KMS-11 (cell line): ENCODE data around the gene SDR42E2.
A peak's percentile ranks its signal among the peaks of the same experiment; 100 is the strongest.

Experiments used
- H2AFZ ChIP-seq: fragments of 200-600 bp; sonication (generic); 2 replicates; pipeline ENCODE4 v1.6.1; 2016; ENCODE audit warnings: antibody characterized with exemption, mixed run types, low read depth
- H3K27ac ChIP-seq: fragments of 200-600 bp; sonication (generic); 2 replicates; pipeline ENCODE4 v1.6.1; 2016; ENCODE audit warnings: mild to moderate bottlenecking, mixed run types
- H3K27me3 ChIP-seq: fragments of 200-600 bp; sonication (generic); 2 replicates; pipeline ENCODE4 v1.6.1; 2017; ENCODE audit warnings: mild to moderate bottlenecking, low read depth, mixed run types, moderate library complexity; ENCODE audit not compliant: insufficient read depth
- H3K36me3 ChIP-seq: fragments of 200-600 bp; sonication (generic); 2 replicates; pipeline ENCODE4 v1.6.1; 2017; ENCODE audit warnings: mild to moderate bottlenecking, mixed run types; ENCODE audit not compliant: insufficient read depth
- H3K4me1 ChIP-seq: fragments of 200-600 bp; sonication (generic); 2 replicates; pipeline ENCODE4 v1.6.1; 2016; ENCODE audit warnings: mild to moderate bottlenecking, low read depth, mixed run types; ENCODE audit not compliant: poor library complexity, severe bottlenecking
- H3K4me2 ChIP-seq: fragments of 200-600 bp; sonication (generic); 2 replicates; pipeline ENCODE4 v1.7.0; 2016; ENCODE audit warnings: mild to moderate bottlenecking, mixed run types
- H3K4me3 ChIP-seq: fragments of 200-600 bp; sonication (generic); IDR thresholded peaks from 2 replicates; pipeline ENCODE4 v1.6.1; 2017; ENCODE audit warnings: low read depth, low read length, mixed read lengths; ENCODE audit not compliant: insufficient read depth
- H3K79me2 ChIP-seq: fragments of 200-600 bp; sonication (generic); 2 replicates; pipeline ENCODE4 v1.6.1; 2016; ENCODE audit warnings: low read depth, mixed run types; ENCODE audit not compliant: insufficient read depth
- H3K9ac ChIP-seq: fragments of 200-600 bp; sonication (generic); 2 replicates; pipeline ENCODE4 v1.6.1; 2016; ENCODE audit warnings: mild to moderate bottlenecking, mixed run types
- H4K20me1 ChIP-seq: fragments of 200-600 bp; sonication (generic); 2 replicates; pipeline ENCODE4 v1.6.1; 2016; ENCODE audit warnings: mild to moderate bottlenecking, mixed run types; ENCODE audit not compliant: insufficient read depth
- CTCF ChIP-seq: fragments of 200-600 bp; sonication (generic); conservative IDR thresholded peaks from 2 replicates; pipeline ENCODE4 v1.6.1; 2017; ENCODE audit warnings: low read depth, mild to moderate bottlenecking, antibody characterized with exemption, low read length, moderate library complexity, mixed read lengths

SDR42E2 gene

GRCh38 chr16:22161999-22162655 lies at the start of gene SDR42E2:
TSS of gene SDR42E2 (plus strand) at chr16:22162506. CDS start at chr16:22165583, 3,077 bp downstream.
- Histone ChIP-seq H3K36me3 (no peaks in the 10 kb centered on the region), H3K27ac (no peak within 1 kb of the TSS), H3K9ac (no peak within 1 kb of the TSS), H3K4me3 (no peak within 1 kb of the TSS), H3K79me2 (no peaks in the 10 kb centered on the region), H3K4me1 (peaks cover 4% of the 10 kb centered on the region), H3K27me3 (peaks cover 6% of the 10 kb centered on the region; the same call in 1 of the 2 replicates), H3K4me2 (peak within 1 kb of the TSS; percentile 48), H4K20me1 (no peaks in the 10 kb centered on the region), H2AFZ (peak within 1 kb of the TSS; percentile 51; the same call in 1 of the 2 replicates)
- no peak for TF ChIP-seq CTCF

GRCh38 chr16:22116095-22116700 lies 46.1 kb upstream of the SDR42E2 start:
- Histone ChIP-seq H4K20me1 (no peaks in the 10 kb centered on the region), H3K27ac (no peak overlapping the region), H3K36me3 (no peaks in the 10 kb centered on the region), H3K27me3 (no peaks in the 10 kb centered on the region), H2AFZ (no peak overlapping the region), H3K4me1 (peaks cover under 1% of the 10 kb centered on the region), H3K9ac (no peak overlapping the region), H3K4me3 (no peak overlapping the region), H3K4me2 (no peak overlapping the region), H3K79me2 (no peaks in the 10 kb centered on the region)
- TF ChIP-seq CTCF = no peak

DNA sequence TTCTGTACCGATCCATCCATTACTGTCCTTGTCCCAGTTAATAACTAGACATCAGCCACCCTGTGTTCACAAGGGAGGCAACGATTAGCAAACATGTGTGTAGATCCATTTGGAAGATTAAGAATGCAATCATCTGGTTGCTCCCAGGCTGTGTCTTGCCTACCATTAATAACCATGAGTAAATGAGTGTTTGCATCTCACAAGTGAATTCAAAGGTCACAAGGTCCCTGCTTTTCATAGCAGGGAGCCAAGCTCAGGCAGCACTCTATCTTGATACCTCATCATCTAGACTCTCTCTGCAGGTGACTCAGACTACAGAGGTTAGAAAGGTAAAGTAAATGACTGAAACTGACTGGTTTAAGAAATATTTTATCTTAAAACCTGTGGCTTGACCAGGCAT lies 44.7 kb upstream of the SDR42E2 start:
- H3K36me3 ChIP-seq = no peaks in the 10 kb centered on the region
- H3K9ac ChIP-seq = no peak overlapping the region
- no peaks in the 10 kb centered on the region for H4K20me1 ChIP-seq
- no peak overlapping the region for H2AFZ ChIP-seq
- H3K79me2 ChIP-seq = no peaks in the 10 kb centered on the region
- H3K4me3 ChIP-seq = no peak overlapping the region
- no peaks in the 10 kb centered on the region for H3K4me1 ChIP-seq
- H3K27ac ChIP-seq = no peak overlapping the region
- TF ChIP-seq CTCF = no peak
- no peaks in the 10 kb centered on the region for H3K27me3 ChIP-seq
- H3K4me2 ChIP-seq = no peak overlapping the region

GRCh38 chr16:22120440-22120839 lies 41.9 kb upstream of the SDR42E2 start:
- Histone ChIP-seq H3K27me3 (no peaks in the 10 kb centered on the region), H3K4me2 (no peak overlapping the region), H3K27ac (no peak overlapping the region), H2AFZ (no peak overlapping the region), H3K4me1 (no peaks in the 10 kb centered on the region), H3K79me2 (no peaks in the 10 kb centered on the region), H4K20me1 (no peaks in the 10 kb centered on the region), H3K4me3 (no peak overlapping the region), H3K36me3 (no peaks in the 10 kb centered on the region), H3K9ac (no peak overlapping the region)
- no peak for TF ChIP-seq CTCF
